SK-N-DZ (cell line): ENCODE measurements around the gene SLC8A1.

ENCODE experiments used
- DNase-seq: peaks from one replicate; pipeline ENCODE4 v3.0.0-alpha.2; 2015; ENCODE audit warnings: low spot score

The SLC8A1 gene

GRCh38 chr2:40230707-40231432 is 221.0 kb downstream of the SLC8A1 start:
- no peak for DNase-seq

DNA sequence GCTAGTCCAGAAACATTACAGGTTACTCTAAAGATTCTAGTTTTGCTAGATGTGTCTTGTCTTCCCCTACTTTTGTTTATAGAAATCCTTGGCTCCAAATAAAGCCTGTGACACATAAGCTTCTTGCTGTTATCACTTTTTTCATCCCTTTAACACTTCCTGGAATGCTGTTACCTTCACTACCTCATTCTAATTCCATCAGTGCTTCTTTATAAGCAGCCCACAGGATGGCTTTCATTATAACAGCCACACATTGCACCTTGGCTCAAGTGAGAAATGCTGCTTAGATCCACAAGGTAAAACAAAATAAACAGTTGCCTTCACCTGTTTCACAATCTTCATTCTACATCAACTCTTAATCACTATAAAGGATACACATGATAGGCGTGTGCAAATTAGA is 221.7 kb downstream of the SLC8A1 start:
- DNase-seq: no peak

- no peak for DNase-seq
Observed at GRCh38 chr2:40228310-40228709, 223.6 kb downstream of the SLC8A1 start.

DNA sequence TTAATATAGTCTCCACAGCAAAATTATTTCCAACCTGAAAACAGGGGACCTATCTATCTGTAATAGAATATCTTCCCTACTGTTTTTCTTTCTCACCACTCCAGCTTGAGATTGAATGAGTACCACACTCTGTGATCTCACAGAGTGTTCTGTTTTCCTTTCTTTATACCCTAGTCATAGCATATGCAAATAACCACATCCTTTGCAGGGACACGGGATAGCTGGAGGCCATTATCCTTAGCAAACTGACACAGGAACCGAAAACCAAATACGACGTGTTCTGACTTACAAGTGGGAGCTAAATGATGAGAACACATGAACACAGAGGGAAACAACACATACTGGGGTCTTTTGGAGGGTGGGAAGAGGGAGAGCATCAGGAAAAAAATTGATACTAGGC is 224.7 kb downstream of the SLC8A1 start:
- no peak for DNase-seq

DNA sequence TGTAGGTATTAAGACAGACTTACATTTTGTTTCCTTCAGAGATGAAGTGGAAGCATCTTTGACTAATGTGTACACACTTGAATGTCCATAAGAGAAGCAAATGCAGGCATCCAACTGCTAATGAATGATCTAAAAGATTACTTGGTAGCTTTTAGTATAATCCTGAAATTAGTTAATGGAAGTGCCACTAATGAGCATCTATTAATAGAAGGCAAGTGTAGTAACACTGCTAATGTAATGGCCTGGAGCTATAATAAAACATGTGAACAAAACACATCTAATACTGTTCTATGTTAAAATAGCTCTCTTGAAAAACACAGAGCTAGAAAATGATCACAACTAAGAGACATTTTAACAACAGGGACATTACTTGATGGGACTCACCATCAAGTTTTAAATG is 225.3 kb downstream of the SLC8A1 start:
- DNase-seq: no peak

GRCh38 chr2:40225670-40226210 is 226.2 kb downstream of the SLC8A1 start:
- no peak for DNase-seq

DNA sequence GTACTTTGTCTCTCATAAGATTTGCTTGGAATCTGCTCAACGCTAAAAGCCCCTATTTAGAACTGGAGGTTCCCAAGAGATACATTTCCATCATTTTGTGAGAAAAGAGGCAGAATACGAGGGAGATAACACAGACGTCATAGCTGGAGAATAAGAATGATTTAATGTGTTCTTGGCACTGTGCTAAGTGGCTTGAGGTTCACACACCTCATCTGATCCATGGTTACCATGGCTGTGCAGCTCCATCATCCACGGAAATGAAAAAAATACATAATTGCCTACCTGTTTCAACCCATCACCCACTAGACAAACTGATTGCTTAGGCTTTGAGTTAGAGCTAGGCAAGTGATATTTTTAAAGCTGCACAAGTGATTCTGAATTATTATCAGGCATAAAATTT is 227.6 kb downstream of the SLC8A1 start:
- no peak for DNase-seq

- DNase-seq: no peak
Observed at GRCh38 chr2:40220177-40220925, 231.5 kb downstream of the SLC8A1 start.

- DNase-seq: no peak
Observed at GRCh38 chr2:40219141-40219540, 232.7 kb downstream of the SLC8A1 start.

- DNase-seq: no peak
Observed at GRCh38 chr2:40218679-40219078, 233.2 kb downstream of the SLC8A1 start.

DNA sequence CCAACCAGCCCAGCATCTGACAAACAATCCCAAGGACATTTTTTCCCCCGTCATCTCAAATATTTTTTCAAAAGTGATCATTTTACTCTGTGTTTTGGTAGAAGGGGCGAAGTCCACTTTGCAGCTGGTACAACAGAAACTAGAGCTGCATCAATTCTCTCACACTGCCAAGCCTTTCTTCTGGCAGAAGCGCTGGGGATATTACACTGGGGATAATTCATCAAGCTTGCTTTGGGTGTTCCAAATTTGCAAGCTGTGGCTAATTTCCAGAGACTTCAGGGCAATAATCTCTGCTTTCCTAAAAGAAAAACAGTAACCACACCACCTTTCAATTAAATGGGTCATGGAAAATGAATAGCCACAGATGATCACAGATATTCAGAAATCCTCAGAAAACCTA is 238.3 kb downstream of the SLC8A1 start:
- DNase-seq: no peak

DNA sequence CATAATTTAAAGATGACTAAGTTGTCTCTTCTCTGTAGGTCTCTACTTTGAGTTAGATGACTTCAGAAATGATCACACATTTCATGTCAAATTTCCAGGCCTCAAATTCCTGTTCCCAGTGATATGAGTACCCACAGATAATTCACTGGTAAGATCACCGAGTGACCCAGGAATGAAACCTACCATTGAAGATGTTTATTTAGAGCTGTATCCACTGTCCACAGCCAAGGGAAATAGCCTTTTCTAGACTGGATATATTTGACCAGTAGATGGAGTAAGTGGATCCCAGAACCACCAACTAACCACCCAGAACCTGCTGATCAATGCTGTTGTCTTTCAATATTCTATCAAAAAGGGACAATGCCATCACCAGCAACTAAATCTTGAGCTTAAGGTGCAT is 238.8 kb downstream of the SLC8A1 start:
- DNase-seq: no peak

GRCh38 chr2:40210968-40211353 is 240.9 kb downstream of the SLC8A1 start:
- DNase-seq: no peak

DNA sequence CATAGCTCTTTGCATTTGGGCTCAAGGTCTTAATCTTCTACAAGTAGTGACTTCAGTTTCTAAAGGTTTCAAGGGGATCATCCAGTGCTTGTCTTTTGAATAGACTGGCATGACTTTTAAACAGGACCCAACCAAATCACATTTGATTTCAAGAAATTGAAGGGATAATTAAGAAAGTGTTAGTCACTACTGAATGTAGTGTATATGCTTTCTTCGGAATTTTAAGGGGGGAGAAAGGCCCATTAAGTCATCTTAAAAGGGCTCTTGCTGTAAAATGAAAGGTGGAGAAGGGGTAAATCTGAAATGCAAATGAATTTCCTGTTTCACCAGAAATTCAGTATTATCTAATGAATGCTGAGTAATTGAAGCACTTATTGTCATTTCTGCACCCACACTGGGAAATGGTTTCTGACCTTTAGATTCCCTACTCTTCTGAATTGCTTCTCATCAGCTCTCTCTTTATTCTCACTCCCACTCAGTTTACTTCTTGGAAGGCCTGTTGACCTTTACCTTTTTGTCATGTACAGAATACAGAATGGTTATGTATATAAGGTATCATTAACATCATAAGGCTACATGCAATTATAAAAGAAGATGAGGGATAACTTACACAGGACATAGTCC is 241.4 kb downstream of the SLC8A1 start:
- no peak for DNase-seq

DNA sequence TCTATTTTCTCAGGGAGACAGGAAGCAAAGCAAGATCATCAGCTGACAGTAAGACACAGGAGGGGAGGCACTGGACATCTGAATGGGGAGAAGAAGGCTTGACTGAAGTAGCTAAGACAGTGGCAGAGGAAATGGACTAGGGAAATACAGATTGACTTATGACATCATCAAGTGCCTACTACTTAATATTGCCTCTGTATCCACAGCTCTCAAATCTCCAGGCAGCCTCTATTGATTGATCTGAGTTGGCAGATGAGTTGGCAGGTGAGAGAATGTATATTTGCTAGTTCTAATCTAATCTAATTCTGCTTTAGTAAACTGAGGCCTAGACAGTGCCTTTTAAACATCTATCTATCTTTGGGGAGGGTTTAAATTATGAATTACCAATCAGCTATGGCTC is 242.1 kb downstream of the SLC8A1 start:
- DNase-seq: no peak

DNA sequence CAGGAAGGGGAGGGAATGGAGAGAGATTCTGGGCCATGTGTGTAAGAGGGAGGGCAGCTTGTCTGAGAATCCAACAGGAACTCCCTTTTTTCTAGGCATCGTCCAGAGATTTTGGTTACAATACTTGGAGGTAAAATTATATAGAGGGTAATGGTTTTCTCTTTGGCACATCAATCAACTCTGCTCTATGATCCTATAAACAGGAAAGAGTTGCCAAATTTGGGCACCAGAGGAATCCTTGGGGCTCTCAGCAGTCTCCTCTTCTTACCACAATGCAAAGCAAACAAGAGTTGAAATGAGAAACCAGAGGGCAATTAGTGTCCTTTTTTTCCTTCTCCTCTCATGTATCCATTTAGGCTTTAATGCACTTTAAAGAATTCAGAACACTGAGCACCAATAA is 243.4 kb downstream of the SLC8A1 start:
- DNase-seq: no peak

GRCh38 chr2:40204268-40204667 is 247.6 kb downstream of the SLC8A1 start:
- DNase-seq: peak; percentile 51

DNA sequence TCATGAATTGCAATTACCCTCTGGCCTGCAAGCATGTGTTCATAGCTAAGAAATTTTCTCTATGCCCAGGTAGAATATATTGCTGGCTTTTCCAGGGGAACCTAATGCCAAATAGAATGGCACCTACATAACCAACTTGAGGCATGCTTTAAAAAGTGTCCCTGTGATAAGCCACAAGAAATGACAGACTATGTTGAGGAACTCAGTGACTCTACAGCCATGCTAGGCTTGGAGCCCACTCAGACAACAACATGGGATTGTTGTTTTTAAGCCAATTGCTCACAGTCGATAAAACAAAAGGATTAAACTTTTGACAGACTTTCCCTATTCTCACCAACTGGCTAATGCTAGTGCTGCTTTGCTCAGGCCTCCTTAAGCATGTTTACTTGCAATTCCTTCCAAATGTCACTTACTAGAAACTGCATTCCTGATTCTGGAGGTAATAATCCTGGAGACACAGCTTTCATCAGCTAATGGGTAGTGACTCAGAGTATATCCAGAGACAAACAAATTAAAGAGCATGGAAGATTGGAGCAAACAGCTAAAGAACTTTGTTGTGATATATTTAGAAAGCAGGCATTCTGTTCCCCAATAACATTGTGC is 249.0 kb downstream of the SLC8A1 start:
- DNase-seq: no peak

DNA sequence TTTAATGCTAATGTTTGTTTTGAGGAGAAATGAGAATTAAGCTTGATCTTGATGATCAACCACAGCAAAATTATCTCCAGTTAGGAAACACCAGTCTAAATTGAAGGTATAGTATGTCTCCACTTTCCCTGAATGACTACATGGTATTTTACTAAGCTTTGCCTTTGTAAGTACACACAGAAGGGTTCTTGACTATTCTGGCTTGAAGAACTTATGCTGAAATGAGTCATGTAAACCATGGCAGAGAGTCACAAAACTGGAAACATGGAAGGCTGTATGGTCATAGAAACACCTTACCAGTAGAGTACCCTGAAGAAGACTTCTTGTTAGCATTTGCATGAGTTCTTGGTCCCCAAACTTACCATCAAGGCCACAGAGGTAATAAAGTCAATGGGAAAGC is 250.5 kb downstream of the SLC8A1 start:
- DNase-seq: no peak

- no peak for DNase-seq
Observed at GRCh38 chr2:40200366-40200915, 251.4 kb downstream of the SLC8A1 start.

DNA sequence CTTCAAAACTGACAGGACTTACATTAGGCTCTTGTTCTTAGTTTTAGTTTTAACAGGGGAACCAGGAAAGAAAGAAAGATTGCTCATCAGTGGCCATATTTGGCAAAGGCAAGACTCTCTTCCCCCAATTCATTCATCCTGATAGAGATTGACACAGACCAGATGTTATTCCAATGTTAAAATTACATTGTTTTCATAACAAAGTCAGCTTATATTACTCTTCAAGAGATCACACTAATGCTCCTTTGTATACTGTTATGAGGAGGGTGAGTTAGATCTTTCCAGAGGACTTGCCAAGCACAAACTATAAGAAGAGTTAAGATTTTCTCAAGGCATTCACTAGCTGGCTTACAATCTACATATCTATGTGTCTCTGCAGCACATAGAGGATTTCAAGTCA is 252.1 kb downstream of the SLC8A1 start:
- DNase-seq: peak; percentile 77

GRCh38 chr2:40197121-40197520 is 254.8 kb downstream of the SLC8A1 start:
- peak; percentile 38 for DNase-seq
